GM12872 (cell line): ENCODE results near the gene FOXRED1.

Source experiments
- TF ChIP-seq, protein P1 (sequence below): IDR thresholded peaks from 3 replicates; pipeline ENCODE4 v1.5.1; 2011; ENCODE audit warnings: low read depth, mild to moderate bottlenecking, low read length, moderate library complexity; ENCODE audit not compliant: insufficient read depth

The FOXRED1 gene

DNA sequence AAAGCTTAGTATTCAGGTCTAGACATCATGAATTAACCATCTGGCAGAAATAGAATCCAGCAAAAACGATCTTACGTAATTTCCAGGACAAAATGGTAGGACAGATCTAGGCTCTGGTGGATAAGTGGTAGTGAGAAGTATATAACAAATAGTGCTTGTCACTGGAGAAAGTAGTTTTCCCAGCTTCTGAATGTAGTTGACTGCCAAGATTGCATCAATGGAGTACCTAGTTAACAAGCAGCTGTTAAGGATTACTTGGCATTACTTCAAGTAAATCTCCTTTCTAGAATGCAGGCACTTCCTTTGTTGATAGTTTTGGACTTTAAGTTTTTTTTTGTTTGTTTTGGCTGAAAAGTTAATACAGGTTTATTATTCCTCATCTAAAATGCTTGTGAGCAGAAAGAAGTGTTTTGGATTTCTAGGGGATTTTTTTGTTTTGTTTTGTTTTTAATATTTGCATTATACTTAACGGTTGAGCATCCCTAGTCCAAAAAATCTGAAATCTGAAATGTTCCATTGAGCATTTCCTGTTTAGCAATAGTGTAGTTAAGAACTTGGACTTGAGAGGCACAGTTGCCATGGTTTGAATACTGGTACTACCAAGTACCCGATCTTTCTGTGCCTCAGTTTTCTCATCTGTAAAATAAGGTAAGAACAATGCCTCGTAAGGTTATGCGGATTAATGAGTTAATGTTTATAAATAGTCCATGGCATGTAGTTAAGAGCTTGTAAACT, 37.1 kb upstream of the FOXRED1 start:
- TF ChIP-seq, protein P1, sequence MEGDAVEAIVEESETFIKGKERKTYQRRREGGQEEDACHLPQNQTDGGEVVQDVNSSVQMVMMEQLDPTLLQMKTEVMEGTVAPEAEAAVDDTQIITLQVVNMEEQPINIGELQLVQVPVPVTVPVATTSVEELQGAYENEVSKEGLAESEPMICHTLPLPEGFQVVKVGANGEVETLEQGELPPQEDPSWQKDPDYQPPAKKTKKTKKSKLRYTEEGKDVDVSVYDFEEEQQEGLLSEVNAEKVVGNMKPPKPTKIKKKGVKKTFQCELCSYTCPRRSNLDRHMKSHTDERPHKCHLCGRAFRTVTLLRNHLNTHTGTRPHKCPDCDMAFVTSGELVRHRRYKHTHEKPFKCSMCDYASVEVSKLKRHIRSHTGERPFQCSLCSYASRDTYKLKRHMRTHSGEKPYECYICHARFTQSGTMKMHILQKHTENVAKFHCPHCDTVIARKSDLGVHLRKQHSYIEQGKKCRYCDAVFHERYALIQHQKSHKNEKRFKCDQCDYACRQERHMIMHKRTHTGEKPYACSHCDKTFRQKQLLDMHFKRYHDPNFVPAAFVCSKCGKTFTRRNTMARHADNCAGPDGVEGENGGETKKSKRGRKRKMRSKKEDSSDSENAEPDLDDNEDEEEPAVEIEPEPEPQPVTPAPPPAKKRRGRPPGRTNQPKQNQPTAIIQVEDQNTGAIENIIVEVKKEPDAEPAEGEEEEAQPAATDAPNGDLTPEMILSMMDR, result no peak

DNA sequence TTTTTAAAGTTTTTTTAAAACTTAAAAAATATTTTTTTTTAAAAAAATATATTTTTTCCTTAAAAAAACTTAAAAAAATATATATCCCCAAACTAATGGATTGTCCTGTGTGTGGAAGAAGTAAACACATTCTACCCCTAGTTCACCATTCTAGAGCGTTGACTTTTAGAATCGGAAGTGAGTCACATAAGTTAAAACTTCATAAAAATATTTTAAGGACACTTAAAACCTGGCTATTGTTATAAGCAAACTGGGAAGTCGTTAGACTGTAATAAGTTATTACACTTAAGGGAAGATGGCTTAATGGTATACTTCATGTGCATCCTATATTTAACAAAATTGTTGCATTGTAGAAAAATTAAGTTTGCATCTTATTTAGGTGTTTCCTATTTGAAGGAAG, 36.3 kb upstream of the FOXRED1 start:
- TF ChIP-seq, protein P1, result no peak

DNA sequence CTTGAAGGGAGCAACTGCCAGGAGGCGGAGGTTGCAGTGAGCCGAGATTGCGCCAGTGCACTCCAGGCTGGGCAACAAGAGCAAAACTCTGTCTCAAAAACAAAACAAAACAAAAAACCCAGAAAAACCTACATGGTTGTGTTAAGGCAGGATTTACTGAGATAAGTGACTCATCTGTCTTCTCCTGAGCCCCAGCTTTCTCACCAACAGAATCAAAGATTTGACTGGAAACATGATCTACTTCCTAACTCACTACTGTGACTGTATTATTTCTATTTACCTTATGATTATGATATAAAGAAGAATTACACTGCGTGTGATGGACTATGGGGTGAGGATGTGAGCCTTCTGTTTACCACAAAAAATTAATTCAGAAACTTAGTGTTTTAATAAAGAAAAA, 35.6 kb upstream of the FOXRED1 start:
- TF ChIP-seq, protein P1, result no peak

DNA sequence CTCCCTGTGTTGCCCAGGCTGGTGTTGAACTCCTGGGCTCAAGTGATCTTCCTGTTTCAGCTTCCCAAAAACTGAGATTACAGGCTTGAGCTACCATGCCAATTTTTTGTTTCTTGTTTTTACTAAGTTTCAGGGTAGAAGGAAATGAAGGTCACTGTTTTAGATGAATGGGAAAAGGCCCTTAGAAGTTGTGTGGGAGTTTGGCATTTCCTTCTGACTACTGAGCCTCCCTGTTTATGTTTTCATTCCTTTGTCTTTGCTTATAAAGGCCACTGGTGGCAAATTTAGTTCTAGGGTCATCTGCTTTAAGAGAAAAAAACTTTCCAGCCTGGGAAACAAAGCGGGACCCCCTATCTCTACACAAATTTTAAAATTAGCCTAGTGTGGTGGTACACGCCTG, 22.3 kb upstream of the FOXRED1 start:
- TF ChIP-seq, protein P1, result no peak

DNA sequence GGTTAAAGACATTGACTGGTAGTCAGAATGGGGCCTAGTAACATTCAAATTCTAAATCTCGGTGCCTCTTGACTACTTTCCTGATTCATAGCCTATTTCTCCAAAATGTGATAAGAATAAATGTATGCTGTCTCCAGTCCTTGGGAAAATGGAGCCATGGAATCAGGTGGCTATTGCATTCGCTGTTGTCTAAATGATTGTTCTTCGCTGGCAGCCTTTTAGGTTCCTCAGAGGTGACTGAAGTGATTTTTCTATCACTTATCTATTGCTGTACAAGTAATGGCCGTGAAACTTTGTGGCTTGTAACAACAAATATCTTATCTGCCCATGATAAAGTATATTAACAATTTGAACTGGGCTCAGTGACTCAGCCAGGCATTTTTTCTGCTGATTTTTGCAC, 15.7 kb upstream of the FOXRED1 start:
- TF ChIP-seq, protein P1, result no peak

DNA sequence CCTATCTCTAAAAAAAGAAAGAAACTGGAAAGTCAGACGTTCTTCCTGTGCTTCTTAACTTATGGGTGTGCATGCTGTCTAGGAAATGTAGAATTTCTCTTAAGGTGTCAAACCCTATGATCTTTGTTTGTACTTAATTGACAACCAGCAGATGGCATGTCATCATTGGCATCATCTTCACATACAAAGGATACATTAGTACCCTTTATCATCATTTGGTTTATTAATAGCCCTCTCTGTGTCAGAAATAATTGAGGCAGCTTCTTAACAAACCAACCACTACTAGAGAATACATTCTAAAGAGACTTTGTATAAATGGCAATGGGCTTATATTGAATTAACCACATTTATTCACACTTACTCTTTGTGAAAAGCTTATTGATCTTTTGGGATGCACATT, 14.1 kb upstream of the FOXRED1 start:
- TF ChIP-seq, protein P1, result no peak

DNA sequence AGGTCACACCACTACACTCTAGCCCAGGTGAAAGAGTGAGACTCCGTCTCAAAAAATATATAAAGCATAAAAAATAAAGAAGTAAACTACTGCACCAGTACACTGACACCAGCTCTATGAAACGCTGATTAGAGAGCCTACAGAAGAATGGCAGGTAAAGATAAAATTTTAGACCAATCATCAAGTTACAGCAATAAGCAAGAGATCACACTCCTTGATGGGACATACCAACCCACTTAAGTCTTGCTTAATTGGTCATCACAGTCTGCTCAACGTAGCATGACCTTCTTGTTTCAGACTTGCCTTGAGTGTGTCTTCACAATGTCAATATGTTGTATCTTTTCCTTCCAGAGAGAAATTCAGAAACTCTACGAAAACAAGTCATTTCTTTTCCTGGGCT, 12.7 kb upstream of the FOXRED1 start:
- TF ChIP-seq, protein P1, result no peak
